HG02588 (cell line): Measurements from ENCODE around the gene DLAT.
"Not testable (repeated sequence)": the region's sequence is repeated elsewhere in the genome, so short reads cannot be mapped to it uniquely, and the experiment has no call there.

Experiments
- ATAC-seq: cut with Tn5 transposase; IDR thresholded peaks from one replicate; pipeline ENCODE4 v1.9.1; 2021; ENCODE audit warnings: mild to moderate bottlenecking, moderate library complexity; ENCODE audit not compliant: unreplicated experiment

The DLAT gene

DNA sequence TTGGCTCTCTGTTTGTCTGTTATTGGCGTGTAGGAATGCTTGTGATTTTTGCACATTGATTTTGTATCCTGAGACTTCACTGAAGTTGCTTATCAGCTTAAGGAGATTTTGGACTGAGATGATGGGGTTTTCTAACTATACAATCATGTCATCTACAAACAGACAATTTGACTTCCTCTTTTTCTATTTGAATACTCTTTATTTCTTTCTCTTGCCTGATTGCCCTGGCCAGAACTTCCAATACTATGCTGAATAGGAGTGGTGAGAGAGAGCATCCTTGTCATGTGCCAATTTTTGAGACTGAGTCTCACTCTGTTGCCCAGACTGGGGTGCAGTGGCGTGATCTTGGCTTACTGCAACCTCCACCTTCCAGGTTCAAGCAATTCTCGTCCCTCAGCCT lies 23.0 kb downstream of the DLAT start:
- not testable (repeated sequence) for ATAC-seq

GRCh38 chr11:112049777-112050176 lies 24.6 kb downstream of the DLAT start:
- no peak for ATAC-seq

GRCh38 chr11:112050721-112051120 lies 25.5 kb downstream of the DLAT start:
- ATAC-seq: peak; percentile 92

- no peak for ATAC-seq
Observed at GRCh38 chr11:112051768-112052167, 26.6 kb downstream of the DLAT start.

- ATAC-seq: no peak
Observed at GRCh38 chr11:112057170-112057569, 32.0 kb downstream of the DLAT start.

- no peak for ATAC-seq
Observed at GRCh38 chr11:112058103-112058502, 32.9 kb downstream of the DLAT start.

- ATAC-seq: no peak
Observed at GRCh38 chr11:112062923-112063322, 37.7 kb downstream of the DLAT start.

DNA sequence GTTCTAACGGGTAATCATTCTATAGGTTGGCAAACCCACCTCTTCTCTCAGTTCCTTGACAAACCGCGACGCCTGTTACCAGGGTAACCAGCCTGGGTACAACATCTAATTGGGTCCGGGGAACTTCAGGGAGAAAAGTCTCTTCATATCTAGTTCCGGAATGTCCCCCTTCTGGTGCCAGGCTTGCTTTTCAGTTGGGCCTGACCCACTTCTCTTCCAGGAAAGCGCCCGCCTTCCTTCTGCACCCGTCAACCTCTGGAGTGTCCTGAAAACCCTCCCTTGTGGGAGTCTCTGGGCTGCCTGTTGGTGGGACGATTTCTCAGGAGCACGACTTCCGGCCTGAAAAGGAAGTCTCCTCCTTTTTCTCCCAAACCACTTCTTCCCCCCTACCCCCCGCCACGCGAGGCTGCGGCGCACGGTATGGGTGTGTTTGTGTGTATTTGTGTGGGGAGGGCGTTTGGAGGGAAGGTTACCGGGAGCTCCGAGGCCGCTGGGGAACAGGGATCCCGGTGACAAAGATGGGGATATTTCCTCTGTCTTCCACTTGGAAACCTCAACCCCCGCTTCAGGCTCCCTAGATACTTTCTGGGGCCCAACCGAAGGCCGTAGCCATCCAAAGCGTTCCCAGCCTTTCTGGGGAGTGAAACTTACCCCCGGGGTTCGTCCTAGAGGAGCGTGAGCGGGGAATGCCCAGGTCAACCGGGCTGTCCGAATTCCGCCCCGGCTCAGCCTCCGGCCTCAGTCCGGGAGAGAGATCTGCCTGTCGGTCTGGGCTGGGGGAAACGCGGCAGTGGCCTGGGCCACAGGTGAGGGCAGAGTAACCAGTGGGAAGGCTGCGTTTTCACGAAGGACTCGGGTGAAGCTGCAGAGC lies 49.0 kb downstream of the DLAT start, which contains the start of the genes NKAPD1 and PIH1D2:
TSS of gene NKAPD1 (plus strand) at position 359 of the 871 bp plus-strand sequence. CDS start 1,276 bp downstream, outside the sequence.
TSS of gene PIH1D2 (minus strand) at position 77 of the 871 bp plus-strand sequence. CDS start 843 bp downstream, outside the sequence.
- ATAC-seq: peak; percentile 90

DNA sequence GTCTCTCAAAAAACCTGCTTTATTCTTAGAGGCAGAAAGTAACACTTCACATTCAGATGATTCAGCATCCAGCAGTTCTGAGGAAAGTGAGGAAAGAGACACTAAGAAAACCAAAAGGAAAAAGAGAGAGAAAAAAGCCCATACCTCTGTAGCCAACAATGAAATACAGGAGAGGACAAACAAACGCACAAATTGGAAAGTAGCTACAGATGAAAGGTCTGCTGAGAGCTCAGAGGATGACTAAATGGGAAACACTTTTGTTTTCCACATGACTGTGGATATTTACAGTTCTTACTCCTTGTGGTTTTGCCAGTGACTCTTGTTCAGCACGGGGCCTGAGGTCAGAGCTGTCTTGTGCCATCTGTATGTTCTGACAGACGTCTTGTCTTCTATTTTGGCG lies 57.5 kb downstream of the DLAT start:
- ATAC-seq: no peak

DNA sequence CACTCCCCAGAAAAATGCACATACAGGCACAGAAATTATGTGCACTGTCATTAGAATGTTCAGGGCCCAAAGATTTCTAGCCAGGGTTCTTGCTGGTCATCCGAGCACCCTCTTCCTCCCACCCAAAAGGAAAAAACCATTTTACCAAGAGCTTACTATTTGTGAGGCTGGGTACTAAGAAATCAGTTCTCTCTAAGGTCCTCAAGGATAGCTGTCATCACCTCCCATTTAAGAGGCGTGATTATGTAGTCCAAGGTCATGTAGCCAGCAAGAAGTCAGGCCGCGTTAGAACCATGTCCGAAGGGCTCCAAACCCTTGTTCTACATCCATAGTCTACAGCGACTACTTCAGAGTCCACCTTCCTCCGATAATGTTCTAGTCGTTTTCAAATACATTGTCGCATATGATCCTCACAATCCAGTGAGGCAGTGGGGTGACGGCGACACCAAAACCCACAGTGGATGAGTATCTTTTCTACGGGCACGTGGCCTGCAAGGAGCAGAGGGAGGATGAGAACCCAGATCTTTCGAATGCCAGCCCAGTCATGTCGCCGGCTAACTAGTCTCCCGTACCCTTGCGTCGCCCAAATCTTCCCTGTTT lies 60.7 kb downstream of the DLAT start:
- peak; percentile 27 for ATAC-seq

- peak; percentile 88 for ATAC-seq
Observed at GRCh38 chr11:112086422-112087191, 61.4 kb downstream of the DLAT start, which contains the start of the genes SDHD and TIMM8B. TSS of gene SDHD (plus strand) at chr11:112086873. CDS start at chr11:112086908, 35 bp downstream. TSS of gene TIMM8B (minus strand) at chr11:112086756. CDS start at chr11:112086723, 33 bp downstream.

DNA sequence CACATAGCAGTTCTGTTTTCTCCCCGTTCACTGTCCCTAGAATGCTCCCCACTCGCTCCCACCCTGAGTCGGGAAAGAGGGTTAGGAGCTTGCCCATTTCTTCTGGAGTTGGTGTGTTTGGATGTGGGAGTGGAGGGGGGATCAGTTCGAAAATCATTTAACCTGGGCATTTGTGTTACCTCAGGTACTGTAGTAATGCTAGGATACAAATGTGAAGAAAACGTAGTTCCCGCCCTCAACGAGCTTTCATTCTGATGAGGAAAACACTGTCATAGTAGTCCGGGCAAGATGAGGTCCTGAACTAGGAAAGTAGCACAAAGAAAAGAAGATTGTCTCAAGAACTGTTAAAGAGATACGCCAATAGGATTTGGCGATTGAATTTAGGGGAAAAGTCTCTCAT lies 62.0 kb downstream of the DLAT start:
- no peak for ATAC-seq

GRCh38 chr11:112095302-112095701 lies 70.1 kb downstream of the DLAT start:
- not testable (repeated sequence) for ATAC-seq

DNA sequence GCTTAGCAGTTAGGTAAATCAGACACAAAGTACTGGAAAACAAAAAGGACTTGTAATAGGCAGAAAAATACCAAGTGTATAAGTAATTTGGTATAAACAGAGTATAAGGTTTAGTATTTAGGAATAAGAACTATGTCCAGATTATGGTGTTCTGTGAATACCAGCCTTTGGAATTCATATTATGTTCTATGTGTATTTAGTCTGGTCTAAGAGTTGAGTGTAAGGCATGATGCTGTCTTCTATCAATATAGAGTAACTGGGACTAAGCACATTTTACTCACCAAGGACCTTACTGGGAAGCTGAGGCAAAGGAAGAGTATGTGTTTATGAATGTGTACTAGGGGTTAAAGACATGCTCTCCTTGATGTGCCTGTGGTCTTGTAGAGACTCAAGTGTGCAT lies 71.0 kb downstream of the DLAT start:
- no peak for ATAC-seq

- ATAC-seq: no peak
Observed at GRCh38 chr11:112097734-112098528, 72.7 kb downstream of the DLAT start.

- ATAC-seq: no peak
Observed at GRCh38 chr11:112100462-112100861, 75.3 kb downstream of the DLAT start.

- ATAC-seq: no peak
Observed at GRCh38 chr11:112103446-112103845, 78.2 kb downstream of the DLAT start.

DNA sequence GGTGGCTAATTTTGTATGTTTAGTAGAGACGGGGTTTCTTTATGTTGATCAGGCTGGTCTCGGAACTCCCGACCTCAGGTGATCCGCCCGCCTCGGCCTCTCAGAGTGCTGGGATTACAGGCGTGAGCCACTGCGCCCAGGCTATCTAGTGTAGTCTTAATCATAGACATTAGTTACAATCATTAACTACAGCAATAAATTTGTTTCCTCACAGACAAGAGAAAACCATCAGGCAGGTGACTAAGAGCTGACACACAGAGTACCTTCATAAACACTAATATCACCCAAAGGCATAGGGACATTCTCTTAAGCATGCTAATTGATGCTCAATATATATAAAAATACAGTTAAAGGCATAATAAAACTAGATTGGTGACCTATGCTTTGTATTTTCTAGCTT lies 80.9 kb downstream of the DLAT start:
- ATAC-seq: no peak
